GM08714 (cell line): ENCODE measurements around the gene WDR89.
"Not testable (repeated sequence)": the region's sequence is repeated elsewhere in the genome, so short reads cannot be mapped to it uniquely, and the experiment has no call there.

Source experiments
- H3K4me3 ChIP-seq: fragments of 200-500 bp; sonication (Bioruptor generic); 2 replicates; pipeline ENCODE4 v1.5.1; 2014; ENCODE audit warnings: mild to moderate bottlenecking, low read length, inconsistent platforms
- ZNF274 ChIP-seq: IDR thresholded peaks from 2 replicates; pipeline ENCODE4 v1.6.1; 2012; ENCODE audit warnings: mild to moderate bottlenecking, low read depth, low read length

The WDR89 gene

GRCh38 chr14:63638493-63638892, 3.2 kb downstream of the WDR89 start:
- no peak for TF ChIP-seq ZNF274
- no peak overlapping the region for H3K4me3 ChIP-seq

GRCh38 chr14:63636094-63636635, 5.5 kb downstream of the WDR89 start:
- H3K4me3 ChIP-seq: not testable (repeated sequence)

- TF ChIP-seq ZNF274: no peak
- no peak overlapping the region for H3K4me3 ChIP-seq
These were observed 7.9 kb downstream of the WDR89 start for GRCh38 chr14:63633801-63634200.

GRCh38 chr14:63632932-63633514, 8.6 kb downstream of the WDR89 start:
- no peak overlapping the region for H3K4me3 ChIP-seq
- TF ChIP-seq ZNF274: no peak

- no peak for TF ChIP-seq ZNF274
These were observed 17.0 kb downstream of the WDR89 start for GRCh38 chr14:63624701-63625100.

GRCh38 chr14:63624203-63624602, 17.5 kb downstream of the WDR89 start:
- TF ChIP-seq ZNF274: no peak
- H3K4me3 ChIP-seq: no peak overlapping the region

More at GRCh38 chr14:63624701-63625100, 17.0 kb downstream of the WDR89 start:
- no peak overlapping the region for H3K4me3 ChIP-seq

GRCh38 chr14:63621975-63622374, 19.7 kb downstream of the WDR89 start:
- not testable (repeated sequence) for H3K4me3 ChIP-seq

- no peak for TF ChIP-seq ZNF274
- H3K4me3 ChIP-seq: no peak overlapping the region
These were observed 25.7 kb downstream of the WDR89 start for GRCh38 chr14:63616015-63616414.

- H3K4me3 ChIP-seq: no peak overlapping the region
These were observed 26.9 kb downstream of the WDR89 start for GRCh38 chr14:63614679-63615363.

GRCh38 chr14:63611078-63611477, 30.6 kb downstream of the WDR89 start:
- H3K4me3 ChIP-seq: no peak overlapping the region
- TF ChIP-seq ZNF274: no peak

More at GRCh38 chr14:63614679-63615363, 26.9 kb downstream of the WDR89 start:
- TF ChIP-seq ZNF274: no peak

- TF ChIP-seq ZNF274: no peak
- H3K4me3 ChIP-seq: no peak overlapping the region
These were observed 36.6 kb downstream of the WDR89 start for GRCh38 chr14:63605041-63605532.

GRCh38 chr14:63604626-63605025, 37.0 kb downstream of the WDR89 start:
- TF ChIP-seq ZNF274: no peak

GRCh38 chr14:63603749-63604277, 37.9 kb downstream of the WDR89 start:
- TF ChIP-seq ZNF274: no peak
- no peak overlapping the region for H3K4me3 ChIP-seq

More at GRCh38 chr14:63604626-63605025, 37.0 kb downstream of the WDR89 start:
- H3K4me3 ChIP-seq: no peak overlapping the region

- H3K4me3 ChIP-seq: no peak overlapping the region
- TF ChIP-seq ZNF274: no peak
These were observed 42.9 kb downstream of the WDR89 start for GRCh38 chr14:63598807-63599206.

GRCh38 chr14:63596998-63597658, 44.5 kb downstream of the WDR89 start:
- H3K4me3 ChIP-seq: no peak overlapping the region

More at GRCh38 chr14:63596998-63597658, 44.5 kb downstream of the WDR89 start:
- TF ChIP-seq ZNF274: no peak
